HUES64 (cell line): Measurements from ENCODE around the gene ATRNL1.

ENCODE experiments used
- H3K27ac ChIP-seq: 2 replicates; pipeline ENCODE4 v1.7.0; 2013; ENCODE audit warnings: low read depth, low read length, inconsistent platforms
- H3K27me3 ChIP-seq: 2 replicates; pipeline ENCODE4 v1.6.1; 2013; ENCODE audit warnings: mild to moderate bottlenecking, low read length; ENCODE audit not compliant: insufficient read depth
- H3K36me3 ChIP-seq: 2 replicates; pipeline ENCODE4 v1.6.1; 2013; ENCODE audit warnings: mild to moderate bottlenecking, low read length; ENCODE audit not compliant: insufficient read depth
- H3K4me1 ChIP-seq: 2 replicates; pipeline ENCODE4 v1.6.1; 2013; ENCODE audit warnings: mild to moderate bottlenecking, low read length, moderate library complexity; ENCODE audit not compliant: insufficient read depth
- H3K4me3 ChIP-seq: 2 replicates; pipeline ENCODE4 v1.5.1; 2013; ENCODE audit warnings: mild to moderate bottlenecking, low read length, moderate library complexity
- H3K9ac ChIP-seq: 2 replicates; pipeline ENCODE4 v1.6.1; 2013; ENCODE audit warnings: mild to moderate bottlenecking, low read depth, low read length
- H3K9me3 ChIP-seq: 2 replicates; pipeline ENCODE4 v1.6.1; 2013; ENCODE audit warnings: low read depth, low read length; ENCODE audit not compliant: insufficient read depth
- WGBS: fragments of 150-250, 120-280 bp; methylation state at CpG from one replicate; pipeline ENCODE4 v1.1.7; 2013; ENCODE audit warnings: missing lambda C conversion rate; 5-methylcytosine and 5-hydroxymethylcytosine counted together

Gene ATRNL1

GRCh38 chr10:115903207-115903606, 810.0 kb downstream of the ATRNL1 start:
- 83% methylated on average over 1 of the region's 1 CpG for whole genome bisulfite sequencing

GRCh38 chr10:115903845-115904244, 810.7 kb downstream of the ATRNL1 start:
- Histone ChIP-seq H3K9ac (no peak overlapping the region), H3K27ac (no peak overlapping the region), H3K9me3 (no peaks in the 10 kb centered on the region), H3K4me1 (peaks cover 12% of the 10 kb centered on the region), H3K4me3 (no peak overlapping the region), H3K36me3 (no peaks in the 10 kb centered on the region), H3K27me3 (no peaks in the 10 kb centered on the region)
- WGBS = 86% methylated on average over 3 of the region's 3 CpGs

More at GRCh38 chr10:115903207-115903606, 810.0 kb downstream of the ATRNL1 start:
- Histone ChIP-seq H3K4me3 (no peak overlapping the region), H3K9me3 (no peaks in the 10 kb centered on the region), H3K27ac (no peak overlapping the region), H3K4me1 (peaks cover 12% of the 10 kb centered on the region), H3K36me3 (no peaks in the 10 kb centered on the region), H3K27me3 (no peaks in the 10 kb centered on the region), H3K9ac (no peak overlapping the region)

GRCh38 chr10:115909037-115909436, 815.9 kb downstream of the ATRNL1 start:
- WGBS = 92% methylated on average over 5 of the region's 5 CpGs
- no peaks in the 10 kb centered on the region for H3K9me3 ChIP-seq
- H3K4me3 ChIP-seq = no peak overlapping the region
- no peak overlapping the region for H3K9ac ChIP-seq
- no peaks in the 10 kb centered on the region for H3K4me1 ChIP-seq
- no peaks in the 10 kb centered on the region for H3K36me3 ChIP-seq
- H3K27me3 ChIP-seq = no peaks in the 10 kb centered on the region
- H3K27ac ChIP-seq = no peak overlapping the region

GRCh38 chr10:115909962-115910731, 817.0 kb downstream of the ATRNL1 start:
- Histone ChIP-seq H3K27me3 (no peaks in the 10 kb centered on the region), H3K36me3 (no peaks in the 10 kb centered on the region), H3K4me3 (no peak overlapping the region), H3K4me1 (no peaks in the 10 kb centered on the region), H3K27ac (no peak overlapping the region), H3K9me3 (no peaks in the 10 kb centered on the region), H3K9ac (no peak overlapping the region)
- WGBS = 90% methylated on average over 4 of the region's 4 CpGs

- Histone ChIP-seq H3K27ac (no peak overlapping the region), H3K4me1 (no peaks in the 10 kb centered on the region), H3K27me3 (no peaks in the 10 kb centered on the region), H3K9me3 (no peaks in the 10 kb centered on the region), H3K4me3 (no peak overlapping the region), H3K9ac (no peak overlapping the region), H3K36me3 (no peaks in the 10 kb centered on the region)
- 98% methylated on average over 3 of the region's 3 CpGs for WGBS
Measured at GRCh38 chr10:115914475-115914874, 821.3 kb downstream of the ATRNL1 start.

GRCh38 chr10:115915429-115915828, 822.3 kb downstream of the ATRNL1 start:
- no peaks in the 10 kb centered on the region for H3K4me1 ChIP-seq
- H3K4me3 ChIP-seq = no peak overlapping the region
- H3K36me3 ChIP-seq = no peaks in the 10 kb centered on the region
- 94% methylated on average over 1 of the region's 1 CpG for WGBS
- no peak overlapping the region for H3K27ac ChIP-seq
- H3K9me3 ChIP-seq = no peaks in the 10 kb centered on the region
- H3K9ac ChIP-seq = no peak overlapping the region
- no peaks in the 10 kb centered on the region for H3K27me3 ChIP-seq

GRCh38 chr10:115918812-115919211, 825.6 kb downstream of the ATRNL1 start:
- WGBS = 97% methylated on average over 1 of the region's 2 CpGs

GRCh38 chr10:115921795-115922194, 828.6 kb downstream of the ATRNL1 start:
- H3K4me1 ChIP-seq = no peaks in the 10 kb centered on the region
- no peaks in the 10 kb centered on the region for H3K27me3 ChIP-seq
- no peak overlapping the region for H3K4me3 ChIP-seq
- H3K36me3 ChIP-seq = no peaks in the 10 kb centered on the region
- no peaks in the 10 kb centered on the region for H3K9me3 ChIP-seq
- 93% methylated on average over 3 of the region's 4 CpGs for WGBS
- H3K27ac ChIP-seq = no peak overlapping the region
- H3K9ac ChIP-seq = no peak overlapping the region

More at GRCh38 chr10:115918812-115919211, 825.6 kb downstream of the ATRNL1 start:
- Histone ChIP-seq H3K9me3 (no peaks in the 10 kb centered on the region), H3K36me3 (no peaks in the 10 kb centered on the region), H3K4me1 (no peaks in the 10 kb centered on the region), H3K27me3 (no peaks in the 10 kb centered on the region), H3K4me3 (no peak overlapping the region), H3K9ac (no peak overlapping the region), H3K27ac (no peak overlapping the region)

- WGBS = 90% methylated on average over 1 of the region's 2 CpGs
- Histone ChIP-seq H3K4me3 (no peak overlapping the region), H3K36me3 (no peaks in the 10 kb centered on the region)
Measured at GRCh38 chr10:115931309-115931708, 838.1 kb downstream of the ATRNL1 start.

GRCh38 chr10:115932099-115932498, 838.9 kb downstream of the ATRNL1 start:
- H3K4me3 ChIP-seq = no peak overlapping the region
- no peak overlapping the region for H3K27ac ChIP-seq
- H3K9me3 ChIP-seq = no peaks in the 10 kb centered on the region
- no peaks in the 10 kb centered on the region for H3K27me3 ChIP-seq
- 0 out of 2 replicates have a peak, but pooled peaks cover 4% of the 10 kb centered on the region for H3K4me1 ChIP-seq
- WGBS = 97% methylated on average over 1 of the region's 2 CpGs
- no peak overlapping the region for H3K9ac ChIP-seq
- H3K36me3 ChIP-seq = no peaks in the 10 kb centered on the region

More at GRCh38 chr10:115931309-115931708, 838.1 kb downstream of the ATRNL1 start:
- Histone ChIP-seq H3K9me3 (no peaks in the 10 kb centered on the region), H3K4me1 (no peaks in the 10 kb centered on the region), H3K27ac (no peak overlapping the region), H3K27me3 (no peaks in the 10 kb centered on the region), H3K9ac (no peak overlapping the region)

GRCh38 chr10:115933098-115933497, 839.9 kb downstream of the ATRNL1 start:
- 95% methylated on average over 2 of the region's 2 CpGs for WGBS

More at GRCh38 chr10:115933098-115933497, 839.9 kb downstream of the ATRNL1 start:
- Histone ChIP-seq H3K9ac (no peak overlapping the region), H3K27ac (no peak overlapping the region), H3K36me3 (no peaks in the 10 kb centered on the region), H3K27me3 (no peaks in the 10 kb centered on the region), H3K4me1 (peaks cover 7% of the 10 kb centered on the region; the same call in 1 of the 2 replicates), H3K4me3 (no peak overlapping the region), H3K9me3 (no peaks in the 10 kb centered on the region)
